A172 (cell line): ENCODE results near the gene ENOX1. TPM values are rescaled to one million over a fixed set of nuclear protein-coding genes. Genes with fewer than 3 reads are reported as not detected.

Source experiments
- DNase-seq: peaks from one replicate; pipeline ENCODE4 v3.0.0-alpha.2; 2015; ENCODE audit warnings: low spot score
- total RNA-seq: library from RNA; depleted of rRNA; stranded (reverse); fragments of >200 nt; shearing (Covaris generic); gene quantifications from 2 replicates; pipeline ENCODE4 v1.2.3, GENCODE V29; 2014

ENOX1 gene
- total RNA-seq, 1 experiment from 2014 or later = not detected

DNA sequence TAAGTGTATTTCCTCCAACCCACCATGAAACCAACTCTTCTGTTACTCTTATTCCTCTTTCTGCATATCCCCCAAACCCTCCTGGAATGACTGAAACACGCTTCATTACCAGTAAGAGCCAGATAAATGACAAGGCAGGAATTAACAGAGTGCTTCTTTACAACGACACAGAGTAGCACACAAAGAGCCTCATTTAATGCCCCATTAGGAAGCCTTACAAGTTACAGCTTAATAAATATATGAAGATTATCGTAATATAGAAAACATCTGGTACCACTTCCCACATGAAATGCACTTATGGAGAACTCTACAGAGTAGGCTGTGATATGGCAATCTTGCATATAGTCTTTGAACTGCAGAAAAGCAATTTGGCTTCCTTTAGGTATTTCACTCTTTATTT, 116.8 kb downstream of the ENOX1 start:
- no peak for DNase-seq

DNA sequence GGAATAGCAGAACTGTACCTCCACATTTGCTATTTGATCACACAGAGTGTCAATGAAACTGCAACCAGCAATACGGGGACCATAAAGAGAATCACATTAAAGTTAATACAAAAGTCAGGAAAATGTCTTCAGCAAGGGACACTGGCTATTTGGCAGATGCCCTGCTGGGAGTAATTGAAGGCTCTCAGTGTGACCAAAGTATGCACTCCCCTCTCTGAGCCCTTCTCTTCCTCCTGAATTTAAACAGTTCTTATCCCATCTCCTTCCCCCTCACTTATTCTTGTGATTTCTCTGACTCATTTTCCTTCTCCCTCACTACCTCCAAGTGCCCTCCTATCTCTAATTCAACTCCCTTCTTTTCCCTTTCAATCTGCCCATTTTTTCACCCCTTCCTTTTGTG, 117.7 kb downstream of the ENOX1 start:
- DNase-seq = no peak

DNA sequence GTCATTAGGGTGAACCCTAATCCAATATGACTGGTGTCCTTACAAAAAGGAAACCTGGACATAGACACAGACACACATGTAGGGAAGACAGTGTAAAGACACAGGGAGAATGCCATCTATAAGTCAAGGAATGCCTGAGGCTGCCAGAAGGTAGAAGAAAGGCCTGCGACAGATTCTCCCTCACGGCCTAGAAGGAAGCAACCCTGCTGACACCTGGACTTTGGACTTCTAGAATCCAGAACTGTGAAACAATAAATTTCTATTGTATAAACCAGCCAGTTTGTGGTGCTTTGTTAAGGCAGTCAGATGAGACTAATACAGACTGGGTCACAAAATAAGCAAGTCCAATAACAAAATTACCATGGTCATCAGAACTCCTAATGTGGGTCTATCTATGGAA, 120.4 kb downstream of the ENOX1 start:
- DNase-seq = no peak

DNA sequence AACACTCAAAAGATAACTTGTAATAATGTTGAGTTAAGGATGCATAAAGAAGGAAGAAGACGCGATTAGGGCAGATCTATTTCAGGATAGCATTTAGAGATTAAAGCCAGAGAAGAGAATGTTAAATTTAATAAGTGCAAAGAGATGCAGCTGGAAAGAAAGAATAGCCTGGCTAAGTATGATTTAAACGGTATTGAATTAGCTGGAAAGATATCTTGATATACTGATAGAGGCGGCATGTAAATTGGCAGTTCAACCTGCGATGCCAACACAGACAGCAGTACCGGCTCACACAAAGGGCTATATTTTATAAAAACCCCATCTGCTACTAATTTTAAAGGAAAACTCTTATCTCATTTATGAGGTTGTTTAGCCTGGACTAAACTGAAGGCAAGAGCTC, 121.4 kb downstream of the ENOX1 start:
- no peak for DNase-seq

DNA sequence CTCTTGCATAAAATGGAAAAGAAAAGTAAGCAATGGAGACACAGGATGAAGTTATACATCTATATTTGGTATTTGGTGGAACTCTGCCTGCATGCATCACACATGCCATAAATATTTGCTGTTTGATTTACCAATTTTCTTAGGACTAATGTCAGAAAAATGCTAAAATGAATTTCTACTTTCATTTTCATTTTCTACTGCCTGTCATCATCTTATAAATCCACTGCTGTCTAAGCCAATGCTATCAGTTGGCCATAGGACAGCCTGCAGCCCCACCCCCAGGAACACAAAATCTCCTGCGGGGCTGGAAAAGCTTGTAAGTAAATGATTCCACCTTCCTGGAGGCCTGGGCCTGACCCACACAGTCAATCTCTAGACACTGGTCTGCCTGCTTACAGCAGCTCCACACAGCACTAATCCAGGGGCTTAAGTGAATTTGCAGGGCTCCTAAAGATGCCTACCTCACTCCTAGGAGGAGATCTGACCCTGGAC, 122.0 kb downstream of the ENOX1 start:
- DNase-seq = peak; percentile 53

DNA sequence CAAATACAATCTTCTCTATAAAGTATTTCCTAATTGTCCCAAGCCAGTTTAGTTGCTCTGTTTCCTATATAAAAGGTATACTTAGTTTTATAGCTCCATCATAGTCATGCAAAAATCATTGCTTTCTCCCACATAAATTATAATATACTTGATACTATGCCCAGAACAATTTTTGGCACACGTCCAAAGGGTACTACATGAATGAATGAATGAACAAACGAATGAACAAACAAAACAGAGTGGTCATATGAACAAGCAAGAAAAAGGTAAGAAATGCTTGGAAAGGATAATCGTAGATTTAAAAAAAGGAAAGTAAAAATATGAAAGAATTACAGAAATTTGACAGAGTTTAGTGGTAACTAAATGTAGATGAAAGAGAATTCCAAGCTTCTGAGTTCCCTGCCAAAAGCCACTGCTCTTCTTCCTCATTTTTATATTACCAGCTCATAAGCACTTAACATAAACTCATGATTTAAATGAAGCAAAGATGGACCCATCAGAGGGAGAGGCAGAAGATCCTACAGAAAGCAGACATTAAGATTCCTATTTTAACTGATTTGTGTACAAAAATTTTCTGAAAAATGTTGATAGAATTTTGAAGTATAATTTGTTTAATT, 123.2 kb downstream of the ENOX1 start:
- DNase-seq = peak; percentile 3

DNA sequence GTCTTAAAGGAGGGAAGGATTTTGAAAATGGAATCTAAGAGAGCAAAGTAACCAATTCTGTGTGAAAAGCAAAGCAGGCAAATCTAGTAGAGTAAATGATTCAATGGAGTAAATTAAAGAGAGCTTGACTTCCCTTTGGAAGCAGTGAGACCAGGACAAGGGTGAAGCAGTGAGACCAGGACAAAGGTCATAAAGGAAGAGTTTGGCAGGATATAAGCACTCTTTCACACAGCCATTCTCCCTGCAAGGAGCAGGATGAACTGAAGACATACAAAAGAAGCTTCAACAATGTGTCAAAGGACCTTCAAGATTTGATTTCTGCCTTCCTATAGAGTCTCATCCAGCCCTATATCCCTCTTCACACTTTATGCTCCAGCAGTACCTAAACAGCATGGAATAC, 123.8 kb downstream of the ENOX1 start:
- DNase-seq = no peak

DNA sequence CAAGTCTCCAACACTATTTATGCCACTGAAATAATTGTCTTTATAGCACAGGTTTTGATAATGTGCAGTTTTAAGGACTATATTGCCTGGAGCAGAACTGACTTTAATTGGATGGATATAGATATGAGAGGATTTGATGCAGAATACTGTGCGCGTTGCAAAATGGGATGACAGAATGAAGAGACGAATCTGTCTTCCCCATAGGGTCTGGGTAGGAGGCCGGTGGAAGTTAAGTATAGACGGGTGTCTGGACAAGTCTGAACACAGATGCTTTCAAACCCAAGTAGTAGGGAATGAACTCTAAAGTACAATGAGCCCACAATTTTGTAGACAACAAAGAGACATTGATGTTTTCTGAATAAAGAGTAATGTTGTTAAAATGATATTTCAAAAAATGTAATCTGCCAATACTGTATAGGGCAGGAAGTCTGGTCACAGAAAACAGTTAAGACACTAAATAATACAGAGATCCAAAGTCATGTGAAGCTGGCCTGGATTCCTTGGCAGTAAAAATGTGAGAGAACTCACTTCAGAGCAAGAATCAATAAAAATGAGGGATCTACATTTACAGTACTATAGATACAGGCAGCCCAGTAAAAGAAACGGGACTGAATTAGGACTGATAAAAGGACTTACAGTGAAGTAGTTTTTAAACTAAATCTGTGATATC, 125.5 kb downstream of the ENOX1 start:
- DNase-seq = no peak

DNA sequence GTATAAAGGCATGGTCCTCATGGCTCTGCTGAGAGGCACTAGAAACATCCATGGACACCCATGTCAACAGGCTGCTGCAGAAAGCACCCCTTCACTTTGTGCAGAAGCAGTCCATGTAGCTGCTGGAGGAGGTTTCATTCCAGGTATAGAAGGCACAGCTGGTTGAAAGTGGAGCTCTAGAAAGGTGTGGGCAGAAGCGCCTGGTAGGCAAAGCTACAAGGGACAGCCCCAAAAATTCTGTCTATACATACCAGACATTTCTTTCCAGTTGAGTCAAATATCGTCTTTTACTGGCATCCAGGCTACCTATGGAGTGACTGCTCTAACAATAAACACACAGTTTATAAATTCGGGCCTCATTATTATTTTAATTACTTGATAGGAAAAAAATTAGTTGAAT, 129.3 kb downstream of the ENOX1 start:
- no peak for DNase-seq

DNA sequence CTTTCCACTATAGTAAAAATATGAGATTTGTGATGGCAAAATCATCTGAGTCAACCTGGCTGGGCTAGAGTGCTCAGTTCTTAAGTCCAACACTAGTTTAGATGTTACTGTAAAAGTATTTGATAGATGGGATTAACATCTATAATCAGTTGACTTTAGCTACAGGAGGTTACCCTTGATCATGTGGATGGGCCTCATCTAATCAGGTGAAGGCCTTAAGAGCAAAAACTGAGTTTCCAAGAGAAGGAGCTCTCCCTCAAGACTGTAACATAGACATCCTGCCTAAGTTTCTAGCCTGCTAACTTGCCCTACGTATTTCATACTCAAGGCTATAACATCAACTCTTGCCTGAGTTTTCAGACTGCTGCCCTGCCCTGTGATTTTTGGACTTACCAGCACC, 132.8 kb downstream of the ENOX1 start:
- DNase-seq = no peak

DNA sequence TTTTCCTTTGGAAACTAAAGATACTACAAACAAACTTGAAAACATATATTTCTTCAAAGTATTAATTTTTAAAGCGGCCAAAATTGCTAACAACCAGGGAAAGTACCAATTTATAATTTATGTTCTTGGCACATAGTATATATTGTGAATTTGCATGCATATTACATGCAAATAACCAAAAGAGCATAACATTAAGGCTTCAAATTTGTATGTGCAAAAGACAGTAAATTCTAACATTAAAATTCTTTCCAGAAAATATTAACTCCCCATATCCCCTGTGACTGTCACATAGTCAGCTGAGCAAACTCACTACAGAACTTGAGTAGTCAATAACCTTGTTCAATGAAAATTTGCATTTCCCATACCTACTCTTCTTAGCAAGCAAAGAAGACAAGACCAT, 133.4 kb downstream of the ENOX1 start:
- DNase-seq = no peak

DNA sequence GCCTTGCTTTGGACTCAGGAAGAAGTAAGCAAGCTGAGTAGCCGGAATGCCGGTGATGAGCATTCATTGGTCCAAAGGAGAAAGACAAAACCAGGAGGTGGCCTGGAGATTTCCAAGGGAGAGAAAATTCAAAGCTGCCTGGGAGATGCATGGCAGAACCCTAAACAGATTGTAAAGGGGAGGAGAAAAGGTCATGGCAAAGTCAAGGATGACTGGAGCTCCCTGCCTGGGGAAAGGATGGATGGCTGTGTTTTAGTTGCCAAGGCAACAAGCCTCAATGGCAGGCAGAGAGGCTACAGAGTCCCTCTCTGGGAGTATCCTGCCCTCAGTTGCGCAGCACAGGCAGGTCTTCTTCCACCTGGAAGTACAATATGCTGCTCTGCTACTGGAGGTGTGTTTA, 134.0 kb downstream of the ENOX1 start:
- DNase-seq = no peak

DNA sequence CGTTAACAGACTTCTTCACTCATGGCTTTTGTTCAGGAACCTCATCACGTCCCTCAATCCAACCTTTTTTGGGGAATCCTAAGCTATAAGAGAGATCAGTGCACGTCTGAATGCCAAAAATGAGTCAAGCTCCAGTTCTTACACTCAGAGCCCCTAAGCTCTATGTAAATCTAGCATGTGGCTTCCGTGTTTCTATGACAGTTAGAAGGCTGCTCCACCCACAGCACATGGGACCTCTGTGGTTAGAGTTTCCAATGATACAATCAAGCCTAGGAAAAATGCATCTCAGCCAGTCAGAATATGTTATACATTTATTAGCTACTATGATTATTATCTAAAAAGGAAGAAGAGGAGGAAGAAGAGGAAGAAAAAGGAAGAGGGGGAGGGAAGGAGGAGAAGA, 135.9 kb downstream of the ENOX1 start:
- no peak for DNase-seq

DNA sequence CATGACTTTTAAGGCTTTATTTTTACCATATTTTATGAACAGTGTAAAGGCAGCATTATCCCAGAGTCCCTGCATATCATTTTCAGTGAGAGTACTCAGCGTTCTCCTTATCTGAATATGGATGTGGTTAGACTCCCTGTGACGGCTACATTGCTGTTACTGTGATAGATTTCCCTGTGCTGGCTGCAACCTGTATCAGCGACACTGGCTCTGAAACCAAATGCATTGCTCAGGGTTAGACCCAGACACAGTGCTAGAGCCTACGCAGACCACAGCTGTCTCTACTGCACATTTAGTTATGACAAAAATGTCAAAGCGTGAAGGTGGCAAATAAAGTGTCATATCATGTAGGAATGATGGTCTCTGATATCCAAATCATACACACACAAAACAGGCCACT, 138.0 kb downstream of the ENOX1 start:
- no peak for DNase-seq

DNA sequence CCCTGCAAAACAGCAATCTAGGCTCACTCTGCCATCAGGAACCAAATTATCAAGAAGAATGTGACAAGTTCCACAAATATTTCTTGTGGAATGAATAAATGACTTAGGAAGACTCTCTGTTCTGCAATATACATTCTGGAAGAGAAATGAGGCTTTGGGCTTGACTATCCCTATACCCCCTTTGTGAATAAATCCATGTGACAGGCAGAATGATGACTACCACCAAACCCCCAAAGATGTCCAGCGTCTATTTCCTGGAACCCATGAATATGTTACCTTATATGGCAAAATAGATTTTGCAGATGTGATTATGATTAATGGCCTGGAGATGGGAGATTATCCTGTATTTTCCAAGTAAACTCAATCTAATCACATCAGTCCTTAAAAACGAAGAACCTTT, 139.3 kb downstream of the ENOX1 start:
- DNase-seq = no peak

DNA sequence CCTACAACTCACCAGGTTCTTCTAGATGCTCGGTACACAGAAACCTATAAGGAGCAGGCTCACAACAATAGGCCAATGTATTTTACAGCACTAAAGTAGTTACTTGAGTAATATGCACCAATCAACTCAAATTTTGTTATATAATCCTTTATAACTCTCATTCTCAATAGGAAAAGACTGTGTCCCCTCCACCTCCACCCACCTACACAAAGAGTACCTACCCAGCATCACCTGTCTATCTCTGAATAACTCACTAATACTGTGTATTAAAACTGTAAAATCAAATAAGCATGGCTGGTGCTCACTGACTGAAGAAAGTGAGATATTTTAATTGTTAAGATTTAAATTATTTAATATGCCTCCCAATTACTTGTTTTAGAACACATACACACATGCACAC, 146.3 kb downstream of the ENOX1 start:
- DNase-seq = no peak

DNA sequence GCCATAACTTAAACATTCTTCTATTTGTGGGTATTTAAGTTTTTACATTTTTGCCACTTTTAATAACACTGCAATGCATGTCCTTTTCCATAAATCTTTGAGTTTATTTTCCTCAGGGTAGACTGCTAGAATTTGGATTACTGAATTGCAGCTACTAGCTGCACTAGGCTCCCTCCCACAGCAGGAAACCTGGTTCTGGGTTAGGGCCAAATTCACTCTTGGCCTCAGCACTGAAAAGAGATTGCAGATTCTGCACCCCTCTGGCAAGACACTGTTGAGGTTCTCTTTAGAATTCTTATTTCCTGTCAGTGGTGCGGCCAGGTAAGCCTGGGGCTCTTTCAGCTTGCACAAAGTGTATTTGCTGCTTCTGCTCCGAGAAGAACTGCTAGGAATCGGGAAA, 155.7 kb downstream of the ENOX1 start:
- DNase-seq = no peak

DNA sequence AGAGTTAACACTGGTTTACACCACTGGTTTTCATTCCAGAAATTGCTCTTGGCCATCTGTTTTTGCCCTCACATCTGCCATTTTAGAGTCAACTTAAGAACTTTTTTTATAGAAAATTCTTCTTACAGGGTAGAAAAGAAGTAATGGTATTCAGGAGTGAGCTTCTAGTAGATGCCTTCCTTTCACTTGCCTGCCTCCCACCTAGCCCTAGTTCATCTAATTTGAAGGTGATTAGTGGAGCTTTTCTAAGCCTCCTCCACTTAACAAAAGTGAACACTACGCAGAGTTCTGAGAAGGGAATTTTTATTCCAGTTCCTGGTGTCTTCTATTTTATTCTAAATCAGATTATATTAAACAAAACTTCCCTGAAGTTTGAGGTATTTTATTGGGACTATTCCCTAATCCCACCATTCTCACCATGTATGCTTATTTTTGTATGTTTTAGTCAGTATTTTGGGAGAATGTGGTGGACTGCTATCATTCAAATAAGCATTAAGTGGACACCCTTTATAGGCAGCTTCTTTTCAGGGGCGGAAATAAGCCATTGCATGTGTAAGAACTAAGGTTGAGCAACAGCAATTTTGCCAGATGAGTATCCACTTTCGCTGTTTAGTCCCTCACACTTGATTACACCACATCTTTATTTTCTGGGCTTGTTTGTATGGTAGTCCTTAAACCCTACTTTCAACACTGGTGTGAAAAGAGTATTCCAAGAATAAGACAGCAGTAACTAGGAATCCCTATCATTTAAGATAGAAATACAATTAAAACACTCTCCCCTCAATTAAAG, 156.9 kb downstream of the ENOX1 start:
- DNase-seq = no peak

DNA sequence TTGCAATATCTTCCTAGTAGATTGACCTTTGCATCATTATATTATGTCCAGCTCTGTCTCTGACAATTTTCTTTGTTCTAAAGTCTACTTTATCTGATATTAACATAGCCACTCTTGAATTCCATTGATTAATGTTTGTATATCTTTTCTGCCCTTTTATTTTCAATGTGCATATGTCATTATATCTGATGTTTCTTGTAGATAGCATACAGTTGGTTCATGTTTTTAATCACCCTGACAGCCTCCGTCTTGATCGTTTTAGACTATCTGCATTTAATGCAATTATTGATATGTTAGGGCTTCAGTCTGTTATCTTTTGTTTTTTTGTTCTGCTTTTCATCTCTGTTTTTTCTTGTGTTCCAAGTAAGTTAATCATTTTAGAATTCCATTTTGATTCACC, 159.8 kb downstream of the ENOX1 start:
- no peak for DNase-seq

DNA sequence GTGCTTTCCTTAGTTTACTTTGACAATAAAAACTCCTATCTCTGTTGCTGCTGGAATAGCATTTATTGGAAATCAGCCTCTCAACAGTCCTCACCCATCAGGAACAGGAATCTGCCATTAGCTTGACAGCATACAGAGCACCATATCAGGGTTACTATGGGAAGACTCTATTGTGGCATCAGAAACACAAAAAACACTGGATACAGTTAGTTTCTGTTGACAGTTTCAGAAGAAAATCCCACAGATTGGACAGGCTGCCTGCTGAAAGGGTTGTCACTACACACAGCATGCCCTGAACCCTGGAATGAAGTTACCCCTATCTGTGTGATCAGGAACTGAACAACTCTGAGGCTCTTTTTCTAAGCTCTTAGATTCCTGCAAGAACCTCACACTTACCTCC, 172.7 kb downstream of the ENOX1 start:
- DNase-seq = no peak

DNA sequence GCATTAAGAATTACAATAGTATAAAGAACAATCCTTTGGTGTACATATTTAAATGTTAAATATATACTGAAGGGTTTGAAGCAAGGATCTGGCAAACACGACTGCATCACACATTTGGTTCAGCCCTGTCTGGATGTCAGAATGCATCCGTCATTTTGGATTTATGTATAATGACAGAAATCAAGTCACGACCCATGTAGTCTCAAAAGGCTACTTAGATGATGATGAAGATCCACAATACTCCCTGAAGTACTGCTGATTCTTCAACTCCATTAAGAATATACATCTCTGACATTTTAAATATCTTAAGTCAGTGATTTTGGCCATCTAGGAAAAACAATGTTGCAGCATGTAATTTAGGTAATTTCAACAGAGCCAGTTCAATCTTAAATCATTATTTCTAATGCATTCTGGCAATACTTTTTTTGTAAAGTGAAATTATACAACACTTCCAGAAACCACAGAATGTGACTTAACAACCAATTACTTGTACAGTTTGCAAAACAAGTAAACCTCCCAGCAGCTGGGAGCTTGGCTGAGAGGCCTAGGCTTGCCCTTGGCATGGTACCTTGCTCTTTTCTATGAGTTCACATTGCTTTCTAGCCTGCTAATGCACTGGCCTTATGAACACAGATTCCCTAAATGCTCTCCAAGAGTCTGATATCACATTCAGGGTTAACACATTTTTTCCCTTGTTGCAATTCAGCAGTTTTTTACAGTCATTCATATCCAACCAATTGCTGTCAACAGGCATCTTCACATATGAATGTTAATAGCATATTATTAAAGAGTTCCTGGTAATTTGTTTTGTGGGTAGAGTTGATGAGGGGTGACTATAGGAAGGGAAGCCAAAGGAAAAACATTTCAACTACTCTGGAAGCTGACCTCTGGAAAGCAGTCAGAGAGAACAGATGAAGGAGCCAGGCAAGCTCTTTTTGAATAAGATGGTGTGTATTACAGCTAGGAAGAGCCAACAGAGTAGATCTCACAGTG, 175.2 kb downstream of the ENOX1 start:
- DNase-seq = no peak
